ENCODE measurements around the gene CD276. TPM values are rescaled to one million over a fixed set of nuclear protein-coding genes. Genes with fewer than 3 reads are reported as not detected.
A peak's percentile ranks its signal among the peaks of the same experiment; 100 is the strongest.
"Not testable (repeated sequence)": the region's sequence is repeated elsewhere in the genome, so short reads cannot be mapped to it uniquely, and the experiment has no call there.

The CD276 gene
- total RNA-seq, 1 donor from 2014 or later = 38.5 TPM

DNA sequence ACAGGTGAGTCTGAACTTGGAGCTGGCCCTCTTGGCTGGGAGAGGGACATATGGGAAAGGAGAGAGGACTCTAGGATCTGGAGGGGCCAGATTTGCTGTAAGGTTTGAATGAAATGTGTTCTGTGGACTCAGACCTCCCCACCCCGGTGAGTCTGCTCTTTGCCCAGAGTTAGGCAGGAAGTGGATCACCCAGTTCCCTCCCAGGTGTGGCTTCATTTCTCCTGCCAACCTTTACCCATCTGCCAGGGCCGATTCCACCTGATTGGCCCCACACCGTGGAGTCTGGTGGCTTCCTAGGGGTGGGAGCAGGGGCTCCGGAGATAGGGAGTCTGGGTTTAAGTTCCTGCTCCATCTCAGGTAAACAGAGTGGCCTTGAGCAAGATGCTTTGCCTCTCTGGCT lies 25.5 kb downstream of the CD276 start:
- DNase-seq (ENCODE audit: low spot score) = no peak

DNA sequence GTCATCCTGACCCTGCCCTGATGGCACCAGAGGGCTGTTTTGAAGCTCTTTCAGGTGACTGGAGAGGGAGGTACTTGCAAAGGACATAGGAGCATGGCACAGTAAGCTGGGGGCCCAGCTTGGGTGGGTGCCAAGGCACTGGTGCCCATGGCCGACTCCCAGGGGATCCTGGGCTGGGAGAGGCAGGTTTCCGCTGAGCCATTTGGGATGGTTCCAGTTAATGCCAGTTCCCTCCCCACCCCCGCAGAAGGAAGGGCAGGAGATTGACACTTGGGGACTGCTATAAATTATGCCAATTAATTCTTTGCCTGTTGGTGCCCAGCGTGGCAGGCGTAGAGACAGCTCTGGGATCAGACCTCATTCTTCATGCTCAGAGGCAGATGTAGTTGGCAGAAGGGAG lies 26.1 kb downstream of the CD276 start:
- DNase-seq (ENCODE audit: low spot score) = no peak

DNA sequence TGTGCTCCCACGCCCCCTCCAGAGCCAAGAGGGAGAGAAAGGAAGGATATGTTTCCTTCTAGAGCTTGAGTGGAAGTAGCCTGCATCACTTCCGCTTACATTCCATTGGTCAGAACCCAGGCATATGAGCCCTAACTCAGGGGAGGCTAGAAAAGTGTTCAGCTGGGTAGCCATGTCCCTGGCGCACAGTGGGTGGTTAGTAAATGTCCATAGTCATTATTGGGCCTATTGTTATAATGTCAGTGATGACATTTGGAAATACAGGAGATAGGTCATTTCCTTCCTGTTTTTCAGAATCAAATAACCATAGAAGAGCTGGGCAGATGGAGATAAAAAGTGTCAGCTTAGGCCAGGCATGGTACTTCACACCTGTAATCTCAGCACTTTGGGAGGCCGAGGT lies 27.3 kb downstream of the CD276 start:
- DNase-seq (ENCODE audit: low spot score) = no peak

DNA sequence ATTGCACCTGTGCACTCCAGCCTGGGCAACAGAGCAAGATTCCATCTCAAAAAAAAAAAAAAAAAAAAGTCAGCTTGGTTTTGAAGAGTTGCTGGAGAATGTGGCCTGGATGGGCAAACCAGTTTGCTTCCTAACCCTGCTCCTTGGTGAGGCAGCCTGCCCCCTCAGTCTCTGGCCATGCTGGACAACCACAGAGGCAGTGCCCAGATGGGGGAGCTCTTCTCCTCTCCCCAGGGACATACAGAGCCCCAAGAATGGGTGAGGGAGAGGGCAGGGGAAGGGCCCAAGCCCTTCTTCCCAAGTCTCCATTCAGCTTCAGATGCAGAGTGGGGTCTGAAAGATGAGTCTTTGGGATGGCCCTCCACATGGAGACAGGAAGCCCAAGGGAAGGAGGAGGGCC lies 27.9 kb downstream of the CD276 start:
- DNase-seq (ENCODE audit: low spot score) = no peak

DNA sequence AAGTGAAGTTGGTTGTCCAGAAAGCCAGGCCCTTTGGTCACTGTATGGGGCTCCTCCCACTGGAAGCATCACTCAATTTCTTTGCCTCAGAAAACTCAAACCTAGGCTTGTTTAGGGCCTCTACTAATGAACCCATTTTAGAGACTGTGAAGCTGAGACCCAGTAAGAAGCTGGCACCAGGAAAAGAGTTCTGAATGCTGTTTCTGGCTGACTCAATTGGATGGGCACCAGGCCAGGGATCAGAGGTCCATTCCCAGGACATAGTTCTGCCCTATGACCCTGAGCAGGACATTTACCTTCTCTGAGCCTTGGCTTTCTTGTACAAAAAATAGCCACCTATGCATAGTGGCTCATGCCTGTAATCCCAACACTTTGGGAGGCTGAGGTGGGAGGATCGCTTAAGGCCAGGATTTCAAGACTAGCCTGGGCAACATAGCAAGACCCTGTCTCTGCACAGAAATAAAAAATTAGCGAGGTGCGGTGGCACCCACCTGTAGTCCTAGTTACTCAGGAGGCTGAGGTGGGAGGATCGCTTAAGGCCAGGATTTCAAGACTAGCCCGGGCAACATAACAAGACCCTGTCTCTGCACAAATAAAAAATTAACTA lies 30.6 kb downstream of the CD276 start:
- DNase-seq (ENCODE audit: low spot score) = no peak

DNA sequence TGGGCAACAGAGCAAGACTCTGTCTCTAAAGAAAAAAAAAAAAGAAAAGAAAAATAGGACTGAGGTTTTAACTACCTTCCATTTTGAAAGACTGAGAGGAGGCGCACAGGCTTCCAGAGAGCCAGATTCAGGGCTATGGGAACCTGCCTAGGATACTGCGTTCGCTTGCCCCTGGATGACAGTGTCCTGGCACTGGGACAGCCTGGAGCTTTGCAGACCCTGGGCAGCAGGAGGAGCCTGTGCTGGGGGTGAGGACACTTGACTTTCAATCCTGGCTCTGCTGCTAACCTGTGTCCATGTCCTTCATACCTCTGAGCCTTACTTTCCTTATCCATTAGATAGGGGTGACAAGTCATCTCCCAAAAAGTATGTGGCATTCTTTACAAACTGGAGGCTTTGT lies 31.2 kb downstream of the CD276 start:
- no peak for DNase-seq (ENCODE audit: low spot score)

DNA sequence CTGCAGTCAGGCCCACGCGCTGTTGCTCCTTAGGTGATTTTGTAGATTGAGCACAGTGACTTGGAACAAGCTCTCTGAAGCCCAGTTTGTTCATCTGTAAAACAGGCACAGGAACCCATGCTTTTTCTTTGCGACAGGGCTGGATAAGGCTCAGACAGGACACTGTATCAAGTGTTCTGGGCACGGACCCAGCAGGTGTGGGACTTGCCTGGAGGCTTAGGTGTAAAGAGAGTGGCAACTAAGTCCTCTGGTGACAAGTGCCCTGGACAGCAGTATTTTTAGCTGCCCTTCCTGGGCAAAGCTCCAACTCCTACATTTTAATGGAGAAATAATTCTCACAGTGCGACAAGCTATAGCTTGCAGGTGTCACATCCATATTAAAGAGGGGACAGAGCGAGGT lies 32.2 kb downstream of the CD276 start:
- no peak for DNase-seq (ENCODE audit: low spot score)

DNA sequence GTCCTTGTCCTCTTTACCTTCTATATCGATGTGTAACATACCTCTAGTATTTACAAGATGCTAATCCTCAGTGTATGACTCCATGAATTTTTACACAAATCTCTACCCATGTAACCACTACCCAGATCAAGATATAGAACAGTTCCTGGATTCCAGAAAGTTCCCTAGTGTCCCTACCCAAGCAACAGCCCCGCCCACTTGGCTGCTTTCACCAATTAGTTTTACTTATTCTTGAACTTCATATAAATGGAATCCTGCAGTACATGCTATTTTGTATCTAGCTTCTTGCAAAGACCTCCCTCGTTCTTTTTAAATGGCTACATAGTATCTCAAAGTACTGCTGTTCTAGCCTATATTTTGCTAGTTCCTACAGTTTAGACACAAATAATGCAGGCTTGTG lies 33.0 kb downstream of the CD276 start:
- no peak for DNase-seq (ENCODE audit: low spot score)

DNA sequence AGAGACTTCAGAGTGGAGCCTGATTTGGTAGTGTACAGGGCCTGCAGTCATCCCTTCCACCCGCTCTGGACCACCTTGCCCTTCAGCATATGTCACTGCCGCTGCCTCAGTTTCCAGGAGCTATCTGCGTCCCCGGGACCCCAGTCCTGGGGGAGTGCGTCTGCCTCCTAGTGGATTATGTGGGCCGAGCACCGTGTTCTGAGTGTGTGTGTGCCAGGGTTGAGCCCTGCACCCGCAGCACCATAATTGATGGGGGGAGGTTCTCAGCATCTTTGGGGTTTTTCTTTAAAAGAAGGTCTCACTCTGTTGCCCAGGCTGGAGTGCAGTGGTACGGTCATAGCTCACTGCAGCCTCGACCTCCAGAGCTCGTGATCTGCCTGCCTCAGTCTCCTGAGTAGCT lies 33.6 kb downstream of the CD276 start:
- no peak for DNase-seq (ENCODE audit: low spot score)

DNA sequence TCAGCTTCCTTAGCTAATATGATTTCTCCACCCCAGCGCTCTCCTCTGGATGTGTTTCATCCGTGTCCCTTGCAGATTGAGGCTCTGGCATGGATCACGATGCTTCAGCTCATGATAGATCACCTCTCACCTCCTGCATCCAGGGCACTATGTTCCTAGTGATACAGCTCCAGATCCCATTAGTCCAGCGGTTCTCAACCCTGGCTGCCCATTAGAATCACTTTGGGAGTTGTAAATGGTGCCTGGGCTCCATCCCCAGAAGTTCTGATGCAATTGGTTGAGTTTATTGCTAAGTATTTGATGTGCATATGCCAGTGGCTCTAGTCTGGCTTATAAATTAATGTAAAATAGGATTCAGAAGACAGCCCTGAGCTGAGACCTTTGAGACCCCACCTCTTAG lies 34.5 kb downstream of the CD276 start:
- DNase-seq (ENCODE audit: low spot score) = no peak

DNA sequence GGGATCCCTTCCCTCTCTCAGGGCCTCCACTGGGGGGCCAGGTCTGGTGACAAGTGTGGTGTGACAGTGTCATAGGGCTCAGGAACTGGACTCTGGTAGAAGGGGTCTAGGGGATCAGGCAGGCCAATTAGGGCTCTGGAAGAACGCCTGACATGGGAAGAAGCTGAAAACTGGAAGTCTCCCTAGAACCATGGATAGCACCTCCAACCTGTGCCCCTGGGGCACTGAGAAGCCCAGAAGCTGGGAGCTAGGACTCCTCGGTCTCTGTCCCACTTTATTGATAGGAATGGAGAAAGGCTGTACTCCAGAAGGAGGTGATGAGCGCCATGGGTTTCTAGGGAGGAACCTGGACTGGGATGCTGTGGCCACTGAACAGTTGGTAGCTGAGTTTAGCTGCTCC lies 38.2 kb downstream of the CD276 start:
- DNase-seq (ENCODE audit: low spot score) = no peak

DNA sequence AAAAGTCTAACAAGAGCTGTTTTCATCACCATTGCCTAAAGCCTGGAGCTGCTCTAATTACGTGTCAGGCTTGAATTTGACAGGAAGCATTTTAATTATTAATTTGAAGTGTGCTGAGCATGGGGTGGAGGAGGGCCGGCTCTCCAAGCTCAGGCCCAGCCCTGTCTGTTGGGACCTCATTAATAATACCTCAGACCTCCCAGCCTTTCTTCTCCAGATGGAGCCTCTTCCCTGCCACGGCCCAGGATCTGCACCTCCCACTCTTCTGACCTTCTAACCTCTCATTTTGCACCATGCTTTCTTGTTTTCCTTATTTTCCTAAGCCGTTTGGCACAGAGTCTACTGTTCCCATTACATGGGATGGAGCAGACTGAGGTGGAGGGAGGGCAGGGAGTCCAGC lies 39.0 kb downstream of the CD276 start:
- DNase-seq (ENCODE audit: low spot score) = no peak

DNA sequence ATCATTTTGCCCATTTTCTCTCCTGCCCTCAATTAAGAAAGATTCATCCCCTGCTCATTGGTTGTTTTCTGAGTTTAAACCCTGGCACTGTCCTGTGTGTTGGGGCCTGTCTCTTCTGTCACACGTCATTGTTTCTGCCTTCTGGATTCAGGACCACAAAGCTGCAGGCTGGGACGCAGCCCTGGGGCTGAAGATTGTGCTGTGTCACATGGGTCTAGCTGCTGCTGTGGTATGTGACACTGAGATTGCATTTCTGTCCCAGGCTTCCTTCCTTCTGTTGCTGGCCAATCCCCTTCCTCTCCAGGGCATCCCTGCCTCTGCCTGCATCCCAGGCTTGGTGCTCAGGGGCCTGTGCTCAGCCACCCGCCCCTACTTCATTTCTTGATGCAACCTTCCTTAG lies 40.0 kb downstream of the CD276 start:
- no peak for DNase-seq (ENCODE audit: low spot score)

DNA sequence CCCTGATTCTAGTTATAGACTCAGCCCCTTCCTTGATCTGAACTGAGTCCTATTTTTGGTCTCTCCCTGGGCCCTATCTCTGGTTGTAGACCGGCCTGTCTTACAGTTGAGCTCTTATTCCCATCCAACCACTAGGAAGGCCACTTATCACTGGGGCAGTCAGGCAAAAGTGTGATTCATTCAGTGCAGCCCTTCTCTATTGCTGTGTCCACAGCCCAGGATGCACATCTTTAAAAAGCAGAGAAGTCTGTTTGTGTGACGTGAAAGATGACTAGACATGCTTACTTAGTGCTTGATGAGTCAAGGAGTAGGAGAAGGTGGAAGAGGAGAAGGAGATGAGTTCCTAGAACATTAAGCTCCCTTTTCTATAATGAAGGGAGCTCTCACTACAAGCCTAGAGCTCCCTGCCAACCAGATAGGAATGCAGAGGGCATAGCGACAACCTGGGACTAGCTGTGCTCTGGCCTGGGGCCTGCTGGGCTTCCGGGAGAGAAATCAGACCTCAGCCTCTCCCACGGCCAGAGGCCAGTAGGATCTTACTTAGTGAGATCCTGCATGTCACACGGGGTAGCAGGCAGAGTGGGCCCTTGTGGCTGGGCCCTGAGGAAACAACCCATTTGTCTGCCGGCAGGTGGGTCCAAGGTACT lies 43.3 kb downstream of the CD276 start:
- DNase-seq (ENCODE audit: low spot score) = peak; percentile 35

DNA sequence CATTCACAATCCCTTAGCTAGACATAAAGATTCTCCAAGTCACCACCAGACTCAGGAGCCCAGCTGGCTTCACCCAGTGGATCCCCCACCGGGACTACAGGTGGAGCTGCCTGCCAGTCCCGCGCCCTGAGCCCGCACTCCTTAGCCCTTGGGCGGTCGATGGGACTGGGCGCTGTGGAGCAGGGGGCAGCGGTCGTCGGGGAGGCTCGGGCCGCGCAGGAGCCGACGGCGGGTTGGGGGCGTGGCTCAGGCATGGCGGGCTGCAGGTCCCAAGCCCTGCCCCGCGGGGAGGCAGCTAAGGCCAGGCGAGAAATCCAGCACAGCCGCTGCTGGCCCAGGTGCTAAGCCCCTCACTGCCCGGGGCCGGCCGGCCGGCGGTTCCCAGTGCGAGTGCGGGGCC lies 47.9 kb downstream of the CD276 start:
- DNase-seq (ENCODE audit: low spot score) = not testable (repeated sequence)

DNA sequence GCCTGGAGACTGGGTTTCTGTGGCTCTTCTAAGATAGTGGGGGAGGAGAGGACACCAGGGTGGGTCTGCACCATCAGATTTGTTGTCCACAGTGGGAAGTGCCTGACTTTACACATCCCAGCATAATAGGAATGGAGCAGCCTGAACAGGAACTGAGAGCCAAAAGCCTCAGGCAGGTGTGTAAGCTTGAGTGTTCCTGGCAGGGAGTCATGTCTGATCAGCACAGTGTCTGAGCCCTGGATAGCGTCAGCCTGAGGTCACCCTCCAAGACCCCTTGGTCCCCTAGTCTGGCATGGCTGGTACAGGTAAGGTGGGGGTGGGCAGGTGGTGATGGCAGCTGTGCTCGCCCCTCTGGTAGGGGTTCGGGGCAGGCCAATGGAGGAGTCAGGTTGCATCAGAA lies 48.7 kb downstream of the CD276 start:
- DNase-seq (ENCODE audit: low spot score) = no peak

DNA sequence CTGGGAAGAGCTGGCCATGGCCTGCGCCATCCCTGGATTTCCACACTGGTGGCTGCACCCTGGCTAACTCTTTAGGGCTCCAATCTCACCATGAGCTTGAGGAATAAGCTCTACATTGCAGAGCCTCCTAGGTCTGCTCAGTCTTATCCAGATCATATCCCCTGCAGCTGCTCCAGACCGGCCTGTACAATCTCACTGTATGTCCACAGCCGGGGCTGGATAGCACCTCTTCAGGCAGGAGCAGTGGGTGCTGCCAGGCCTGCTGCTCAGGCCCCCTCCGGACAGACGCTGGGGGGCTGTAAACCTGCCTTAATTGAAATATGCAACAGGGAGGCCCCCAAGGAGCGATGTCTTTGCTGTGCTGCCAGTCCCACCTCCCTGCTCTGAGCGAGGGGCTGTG lies 53.4 kb downstream of the CD276 start:
- peak; percentile 75 for DNase-seq (ENCODE audit: low spot score)

DNA sequence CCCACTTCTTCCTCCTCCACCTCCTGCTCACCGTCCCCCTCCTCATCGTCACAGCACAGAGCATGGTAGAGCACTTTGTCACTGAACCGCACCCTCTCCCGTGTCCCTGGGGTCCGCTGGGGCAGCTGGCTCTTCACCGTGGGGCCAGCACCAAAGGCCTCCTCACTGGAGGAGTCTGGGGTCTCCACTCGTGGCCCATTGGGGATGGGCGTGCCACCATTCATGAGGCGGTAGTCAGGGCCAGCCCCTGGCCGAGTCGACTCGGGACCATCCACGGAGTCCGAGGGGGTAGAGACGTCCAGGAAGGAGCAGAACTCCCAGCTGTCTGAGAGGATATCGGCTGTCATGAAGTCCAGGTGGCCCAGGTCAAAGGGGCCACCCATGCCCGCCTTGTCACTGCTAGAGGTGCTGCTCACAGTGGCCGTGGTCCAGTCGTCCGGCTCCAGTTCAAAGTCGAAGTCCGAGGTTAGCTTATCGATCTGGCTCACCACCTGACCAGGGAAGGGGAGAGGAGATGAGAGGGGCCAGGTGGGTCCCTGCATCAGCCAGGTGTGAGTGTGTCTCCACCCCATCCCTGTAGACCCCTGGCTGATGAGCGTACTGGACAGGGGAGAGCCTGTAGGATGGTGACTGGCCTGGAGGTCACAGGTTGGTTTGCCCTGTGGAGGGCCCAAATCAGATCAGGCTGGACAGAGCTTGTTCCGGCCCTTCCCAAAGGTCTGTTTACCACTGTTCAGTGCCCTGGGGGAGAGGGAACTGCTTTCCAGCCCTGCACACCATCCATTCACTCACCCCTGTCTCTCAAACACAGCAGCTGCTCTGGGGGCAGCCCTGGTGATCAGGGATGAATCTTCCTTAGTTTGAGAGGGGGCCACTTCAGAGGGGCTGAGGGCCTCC lies 56.2 kb downstream of the CD276 start:
- no peak for DNase-seq (ENCODE audit: low spot score)

DNA sequence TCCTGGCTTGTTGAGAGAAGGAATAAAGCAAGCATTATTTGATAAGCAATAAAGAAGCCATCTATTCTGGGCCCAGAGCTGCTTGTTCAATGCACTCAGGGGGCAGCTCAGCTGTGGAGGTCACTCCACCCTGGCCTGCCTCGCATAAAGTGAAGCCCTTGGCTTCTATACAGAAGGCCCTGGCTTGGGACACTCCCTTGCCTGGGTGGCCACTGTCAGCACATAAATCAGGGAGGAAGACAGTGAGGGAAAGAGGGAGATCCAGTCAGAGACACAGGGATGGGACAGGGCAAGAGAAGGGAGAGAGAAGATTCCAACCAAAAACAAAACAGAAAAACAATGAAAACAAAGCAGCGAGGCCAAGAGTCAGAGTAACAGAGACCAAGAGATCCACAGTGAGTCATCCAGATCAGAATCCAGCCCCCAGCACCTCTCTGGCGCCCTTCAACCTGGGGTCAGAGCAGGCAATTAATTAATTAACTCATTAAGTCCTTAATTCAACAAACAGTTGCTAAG lies 57.2 kb downstream of the CD276 start:
- no peak for DNase-seq (ENCODE audit: low spot score)

DNA sequence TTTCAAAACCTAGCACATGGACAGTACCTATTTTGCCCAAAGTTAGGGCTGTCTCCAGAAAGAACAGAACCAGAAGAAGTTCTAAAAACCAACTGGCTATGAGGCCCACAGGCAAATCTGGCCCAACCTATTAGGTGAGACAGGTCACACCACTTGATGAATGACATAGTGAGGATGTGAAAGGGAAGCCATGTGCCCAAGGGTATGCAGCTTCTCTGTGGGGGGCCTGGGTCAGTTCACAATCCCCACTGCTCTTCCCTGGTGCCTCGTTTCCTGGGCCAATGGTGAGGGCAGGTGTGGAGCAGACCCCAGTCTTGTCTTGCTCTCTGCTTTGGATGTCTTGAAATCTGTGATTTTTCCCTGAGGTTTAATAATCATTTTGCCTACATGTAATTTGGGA lies 60.1 kb downstream of the CD276 start:
- no peak for DNase-seq (ENCODE audit: low spot score)

DNA sequence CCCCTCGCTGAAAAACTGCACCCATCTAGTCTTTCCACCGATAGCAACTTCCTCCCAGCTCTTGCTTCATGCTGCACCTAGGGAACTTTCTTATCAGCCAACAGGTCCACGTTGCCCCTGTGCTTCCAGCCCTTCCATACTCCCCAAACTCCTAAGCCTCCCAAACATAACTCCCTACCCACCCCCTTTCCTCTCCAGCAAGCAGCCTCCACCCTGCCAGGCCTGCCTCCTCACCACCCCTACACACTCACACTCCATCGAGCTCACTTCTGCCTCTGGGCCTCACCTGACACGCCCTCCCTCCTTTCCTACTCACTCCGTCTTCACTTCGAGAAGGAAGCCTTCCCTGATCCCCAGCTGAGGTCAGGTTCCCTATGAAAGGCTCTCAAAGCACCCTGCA lies 60.9 kb downstream of the CD276 start:
- no peak for DNase-seq (ENCODE audit: low spot score)

DNA sequence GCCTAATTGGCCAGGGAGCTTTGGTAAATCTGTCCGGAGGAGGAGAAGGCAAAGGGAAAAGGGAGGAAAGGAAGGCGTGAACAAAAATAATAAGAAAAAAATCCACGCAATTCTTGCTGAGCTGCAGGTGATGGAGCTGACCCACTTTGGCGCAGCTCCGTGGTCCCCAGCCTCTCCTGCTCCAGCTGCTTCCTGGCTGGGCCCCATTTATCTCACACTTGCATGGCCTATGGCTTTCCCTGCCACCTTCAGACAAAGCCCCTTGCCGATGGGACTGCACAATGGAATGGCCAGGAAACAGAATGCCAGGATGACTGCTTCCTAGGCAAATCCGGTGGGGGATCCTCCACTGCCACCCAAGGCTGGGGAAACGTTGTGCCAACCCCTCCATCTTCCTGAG lies 62.1 kb downstream of the CD276 start:
- DNase-seq (ENCODE audit: low spot score) = no peak

DNA sequence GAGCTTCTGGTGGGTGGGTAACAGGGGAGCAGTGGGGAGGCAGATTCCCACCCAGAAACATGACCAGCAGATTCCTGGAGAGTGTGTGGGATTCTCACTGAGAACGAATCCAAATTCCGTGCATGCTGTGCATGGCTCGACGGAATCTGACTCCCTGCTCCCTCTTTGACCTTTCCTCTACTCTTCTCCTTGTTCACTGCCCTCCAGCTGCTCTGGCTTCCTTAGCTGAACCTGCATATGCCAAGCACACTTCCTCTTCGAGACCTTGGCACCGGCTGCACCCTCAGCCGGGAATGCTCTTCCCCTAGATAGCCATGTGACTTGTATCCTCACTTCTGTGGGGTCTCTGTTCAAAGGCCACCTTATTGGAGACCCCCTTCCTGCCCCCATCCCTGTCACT lies 62.7 kb downstream of the CD276 start:
- DNase-seq (ENCODE audit: low spot score) = no peak

Data from umbilical cord (tissue), 2 donors.